WTC11 (cell line): ENCODE results near the gene SAE1. TPM values are rescaled to one million over a fixed set of nuclear protein-coding genes. Genes with fewer than 3 reads are reported as not detected.

Source experiments
- ATF1 ChIP-seq: sonication (generic); formaldehyde crosslinking; IDR thresholded peaks from 2 replicates; pipeline ENCODE4 v1.8.1; 2023; ENCODE audit warnings: mild to moderate bottlenecking, moderate library complexity, missing genetic modification reagents
- CBFB ChIP-seq: sonication (generic); formaldehyde crosslinking; IDR thresholded peaks from 2 replicates; pipeline ENCODE4 v1.8.1; 2022; ENCODE audit warnings: mild to moderate bottlenecking, low read depth, missing genetic modification reagents
- CREB1 ChIP-seq: sonication (generic); formaldehyde crosslinking; IDR thresholded peaks from 2 replicates; pipeline ENCODE4 v1.8.0; 2023; ENCODE audit warnings: mild to moderate bottlenecking, missing genetic modification reagents
- NFE2L1 ChIP-seq: sonication (generic); formaldehyde crosslinking; IDR thresholded peaks from 2 replicates; pipeline ENCODE4 v1.8.1; 2023; ENCODE audit warnings: missing genetic modification reagents
- OVOL2 ChIP-seq: fragments of 250-450 bp; sonication (Bioruptor Pico); IDR thresholded peaks from 2 replicates; pipeline ENCODE4 v1.9.0; 2021; ENCODE audit warnings: mild to moderate bottlenecking, borderline replicate concordance
- RORB ChIP-seq: fragments of 250-450 bp; sonication (Bioruptor Pico); IDR thresholded peaks from 2 replicates; pipeline ENCODE4 v1.9.0; 2021; ENCODE audit warnings: mild to moderate bottlenecking
- TEAD1 ChIP-seq: sonication (generic); formaldehyde crosslinking; IDR thresholded peaks from 2 replicates; pipeline ENCODE4 v1.8.0; 2022; ENCODE audit warnings: mild to moderate bottlenecking, missing genetic modification reagents
- TP53 ChIP-seq: sonication (generic); formaldehyde crosslinking; IDR thresholded peaks from 2 replicates; pipeline ENCODE4 v1.8.1; 2023; ENCODE audit warnings: mild to moderate bottlenecking, missing genetic modification reagents
- ZNF121 ChIP-seq: sonication (generic); formaldehyde crosslinking; IDR thresholded peaks from 2 replicates; pipeline ENCODE4 v1.8.0; 2023; ENCODE audit warnings: missing genetic modification reagents
- ZNF219 ChIP-seq: sonication (generic); formaldehyde crosslinking; IDR thresholded peaks from 2 replicates; pipeline ENCODE4 v1.8.0; 2023; ENCODE audit warnings: missing genetic modification reagents, mild to moderate bottlenecking, borderline replicate concordance
- ZNF317 ChIP-seq: sonication (generic); formaldehyde crosslinking; IDR thresholded peaks from 2 replicates; pipeline ENCODE4 v1.8.1; 2023; ENCODE audit warnings: low read depth, mild to moderate bottlenecking, moderate library complexity, missing genetic modification reagents, borderline replicate concordance
- ZNF671 ChIP-seq: fragments of 250-450 bp; sonication (Bioruptor Pico); IDR thresholded peaks from 2 replicates; pipeline ENCODE4 v1.8.0; 2021; ENCODE audit warnings: mild to moderate bottlenecking
- total RNA-seq: library from RNA; stranded (reverse); gene quantifications from 3 replicates; pipeline ENCODE4 v1.2.3, GENCODE V29; 2021
- TF ChIP-seq, protein P1 (sequence below): fragments of 250-450 bp; sonication (Bioruptor Pico); IDR thresholded peaks from 2 replicates; pipeline ENCODE4 v2.1.2; 2022; ENCODE audit warnings: mild to moderate bottlenecking, moderate library complexity
- TF ChIP-seq, protein P2 (sequence below): fragments of 250-450 bp; sonication (Bioruptor Pico); IDR thresholded peaks from 2 replicates; pipeline ENCODE4 v1.9.0; 2021; ENCODE audit warnings: mild to moderate bottlenecking
- TF ChIP-seq, protein P3 (sequence below): sonication (generic); formaldehyde crosslinking; IDR thresholded peaks from 2 replicates; pipeline ENCODE4 v1.8.0; 2022; ENCODE audit warnings: mild to moderate bottlenecking, missing genetic modification reagents
- TF ChIP-seq, protein P4 (sequence below): sonication (generic); formaldehyde crosslinking; IDR thresholded peaks from 2 replicates; pipeline ENCODE4 v1.8.1; 2022; ENCODE audit warnings: mild to moderate bottlenecking, missing genetic modification reagents, moderate library complexity, borderline replicate concordance
- TF ChIP-seq, protein P5 (sequence below): sonication (generic); formaldehyde crosslinking; IDR thresholded peaks from 2 replicates; pipeline ENCODE4 v1.8.0; 2022; ENCODE audit warnings: mild to moderate bottlenecking, missing genetic modification reagents
- TF ChIP-seq, protein P6 (sequence below): sonication (generic); formaldehyde crosslinking; IDR thresholded peaks from 2 replicates; pipeline ENCODE4 v1.8.1; 2022; ENCODE audit warnings: low read depth, mild to moderate bottlenecking, moderate library complexity, missing genetic modification reagents, borderline replicate concordance
- TF ChIP-seq, protein P7 (sequence below): fragments of 250-450 bp; sonication (Bioruptor Pico); IDR thresholded peaks from 2 replicates; pipeline ENCODE4 v1.9.0; 2021; ENCODE audit warnings: mild to moderate bottlenecking, borderline replicate concordance
- TF ChIP-seq, protein P8 (sequence below): fragments of 250-450 bp; sonication (Bioruptor Pico); IDR thresholded peaks from 2 replicates; pipeline ENCODE4 v1.9.0; 2021; ENCODE audit warnings: mild to moderate bottlenecking
- TF ChIP-seq, protein P9 (sequence below): sonication (generic); formaldehyde crosslinking; IDR thresholded peaks from 2 replicates; pipeline ENCODE4 v1.8.1; 2022; ENCODE audit warnings: mild to moderate bottlenecking, moderate library complexity, missing genetic modification reagents

The SAE1 gene
- total RNA-seq, 1 experiment from 2014 or later, result 224 TPM

DNA sequence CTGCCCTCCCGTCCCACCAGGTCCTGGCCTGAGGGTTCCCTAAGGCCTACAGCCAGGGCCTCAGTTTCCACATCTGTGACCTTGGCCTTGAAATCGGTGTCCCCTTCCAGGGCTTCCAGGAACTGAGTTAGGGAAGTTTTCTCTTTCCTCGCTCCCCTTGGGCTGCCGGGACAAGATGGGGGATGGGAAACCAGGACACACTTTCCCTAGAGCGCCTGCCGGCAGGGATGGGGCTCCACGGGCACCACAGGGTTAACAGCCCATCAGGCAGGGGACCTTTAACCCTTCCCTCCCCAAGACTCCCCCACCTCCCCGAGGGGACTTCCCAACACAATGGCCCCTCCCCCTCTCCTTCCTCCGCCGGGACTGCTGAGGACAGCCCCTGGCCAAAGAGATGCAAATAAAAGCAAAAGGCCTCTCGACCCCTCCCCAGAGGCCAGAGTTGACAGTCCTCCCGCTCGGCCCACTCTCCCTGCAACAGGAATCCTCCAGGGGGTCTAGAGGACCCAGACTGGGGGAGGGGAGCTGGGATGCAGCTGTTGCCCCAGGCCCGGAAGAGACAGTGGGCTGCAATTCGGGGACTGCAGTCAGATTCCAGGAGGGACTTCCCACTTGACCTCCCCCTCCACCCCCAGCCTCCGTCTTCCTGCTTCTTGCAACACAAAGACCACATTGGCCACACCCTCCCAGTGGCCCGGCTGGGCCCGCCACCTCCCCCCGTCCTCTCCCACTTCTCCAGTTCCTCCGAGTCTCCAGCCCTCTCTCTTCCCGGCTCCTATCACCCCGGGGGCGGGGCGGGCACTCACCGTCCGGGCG, 96.9 kb downstream of the SAE1 start (continued):
- TF ChIP-seq, protein P1, sequence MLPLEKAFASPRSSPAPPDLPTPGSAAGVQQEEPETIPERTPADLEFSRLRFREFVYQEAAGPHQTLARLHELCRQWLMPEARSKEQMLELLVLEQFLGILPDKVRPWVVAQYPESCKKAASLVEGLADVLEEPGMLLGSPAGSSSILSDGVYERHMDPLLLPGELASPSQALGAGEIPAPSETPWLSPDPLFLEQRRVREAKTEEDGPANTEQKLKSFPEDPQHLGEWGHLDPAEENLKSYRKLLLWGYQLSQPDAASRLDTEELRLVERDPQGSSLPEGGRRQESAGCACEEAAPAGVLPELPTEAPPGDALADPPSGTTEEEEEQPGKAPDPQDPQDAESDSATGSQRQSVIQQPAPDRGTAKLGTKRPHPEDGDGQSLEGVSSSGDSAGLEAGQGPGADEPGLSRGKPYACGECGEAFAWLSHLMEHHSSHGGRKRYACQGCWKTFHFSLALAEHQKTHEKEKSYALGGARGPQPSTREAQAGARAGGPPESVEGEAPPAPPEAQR (CRISPR knock-in tag), result peak; percentile 70; the same call in 1 of the 2 replicates
- TF ChIP-seq CREB1 (CRISPR knock-in tag) (no peak; the same call in 1 of the 2 replicates), RORB (CRISPR knock-in tag) (no peak), NFE2L1 (0 out of 2 replicates have a peak, but pooled peaks have one; percentile 43), TEAD1 (CRISPR knock-in tag) (peak; percentile 13; the same call in 1 of the 2 replicates), CBFB (CRISPR knock-in tag) (peak; percentile 83; the same call in 1 of the 2 replicates), ATF1 (CRISPR knock-in tag) (no peak), TP53 (CRISPR knock-in tag) (peak; percentile 85), ZNF219 (CRISPR knock-in tag) (no peak), ZNF671 (CRISPR knock-in tag) (0 out of 2 replicates have a peak, but pooled peaks have one; percentile 32), OVOL2 (no peak), ZNF121 (CRISPR knock-in tag) (peak; percentile 89), ZNF317 (CRISPR knock-in tag) (no peak)
- TF ChIP-seq, protein P2, sequence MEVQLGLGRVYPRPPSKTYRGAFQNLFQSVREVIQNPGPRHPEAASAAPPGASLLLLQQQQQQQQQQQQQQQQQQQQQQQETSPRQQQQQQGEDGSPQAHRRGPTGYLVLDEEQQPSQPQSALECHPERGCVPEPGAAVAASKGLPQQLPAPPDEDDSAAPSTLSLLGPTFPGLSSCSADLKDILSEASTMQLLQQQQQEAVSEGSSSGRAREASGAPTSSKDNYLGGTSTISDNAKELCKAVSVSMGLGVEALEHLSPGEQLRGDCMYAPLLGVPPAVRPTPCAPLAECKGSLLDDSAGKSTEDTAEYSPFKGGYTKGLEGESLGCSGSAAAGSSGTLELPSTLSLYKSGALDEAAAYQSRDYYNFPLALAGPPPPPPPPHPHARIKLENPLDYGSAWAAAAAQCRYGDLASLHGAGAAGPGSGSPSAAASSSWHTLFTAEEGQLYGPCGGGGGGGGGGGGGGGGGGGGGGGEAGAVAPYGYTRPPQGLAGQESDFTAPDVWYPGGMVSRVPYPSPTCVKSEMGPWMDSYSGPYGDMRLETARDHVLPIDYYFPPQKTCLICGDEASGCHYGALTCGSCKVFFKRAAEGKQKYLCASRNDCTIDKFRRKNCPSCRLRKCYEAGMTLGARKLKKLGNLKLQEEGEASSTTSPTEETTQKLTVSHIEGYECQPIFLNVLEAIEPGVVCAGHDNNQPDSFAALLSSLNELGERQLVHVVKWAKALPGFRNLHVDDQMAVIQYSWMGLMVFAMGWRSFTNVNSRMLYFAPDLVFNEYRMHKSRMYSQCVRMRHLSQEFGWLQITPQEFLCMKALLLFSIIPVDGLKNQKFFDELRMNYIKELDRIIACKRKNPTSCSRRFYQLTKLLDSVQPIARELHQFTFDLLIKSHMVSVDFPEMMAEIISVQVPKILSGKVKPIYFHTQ (CRISPR knock-in tag), result no peak
- TF ChIP-seq, protein P3, sequence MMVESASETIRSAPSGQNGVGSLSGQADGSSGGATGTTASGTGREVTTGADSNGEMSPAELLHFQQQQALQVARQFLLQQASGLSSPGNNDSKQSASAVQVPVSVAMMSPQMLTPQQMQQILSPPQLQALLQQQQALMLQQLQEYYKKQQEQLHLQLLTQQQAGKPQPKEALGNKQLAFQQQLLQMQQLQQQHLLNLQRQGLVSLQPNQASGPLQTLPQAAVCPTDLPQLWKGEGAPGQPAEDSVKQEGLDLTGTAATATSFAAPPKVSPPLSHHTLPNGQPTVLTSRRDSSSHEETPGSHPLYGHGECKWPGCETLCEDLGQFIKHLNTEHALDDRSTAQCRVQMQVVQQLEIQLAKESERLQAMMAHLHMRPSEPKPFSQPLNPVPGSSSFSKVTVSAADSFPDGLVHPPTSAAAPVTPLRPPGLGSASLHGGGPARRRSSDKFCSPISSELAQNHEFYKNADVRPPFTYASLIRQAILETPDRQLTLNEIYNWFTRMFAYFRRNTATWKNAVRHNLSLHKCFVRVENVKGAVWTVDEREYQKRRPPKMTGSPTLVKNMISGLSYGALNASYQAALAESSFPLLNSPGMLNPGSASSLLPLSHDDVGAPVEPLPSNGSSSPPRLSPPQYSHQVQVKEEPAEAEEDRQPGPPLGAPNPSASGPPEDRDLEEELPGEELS (CRISPR knock-in tag), result no peak; the same call in 1 of the 2 replicates
- TF ChIP-seq, protein P4, sequence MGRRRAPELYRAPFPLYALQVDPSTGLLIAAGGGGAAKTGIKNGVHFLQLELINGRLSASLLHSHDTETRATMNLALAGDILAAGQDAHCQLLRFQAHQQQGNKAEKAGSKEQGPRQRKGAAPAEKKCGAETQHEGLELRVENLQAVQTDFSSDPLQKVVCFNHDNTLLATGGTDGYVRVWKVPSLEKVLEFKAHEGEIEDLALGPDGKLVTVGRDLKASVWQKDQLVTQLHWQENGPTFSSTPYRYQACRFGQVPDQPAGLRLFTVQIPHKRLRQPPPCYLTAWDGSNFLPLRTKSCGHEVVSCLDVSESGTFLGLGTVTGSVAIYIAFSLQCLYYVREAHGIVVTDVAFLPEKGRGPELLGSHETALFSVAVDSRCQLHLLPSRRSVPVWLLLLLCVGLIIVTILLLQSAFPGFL (CRISPR knock-in tag), result no peak
- TF ChIP-seq, protein P5, sequence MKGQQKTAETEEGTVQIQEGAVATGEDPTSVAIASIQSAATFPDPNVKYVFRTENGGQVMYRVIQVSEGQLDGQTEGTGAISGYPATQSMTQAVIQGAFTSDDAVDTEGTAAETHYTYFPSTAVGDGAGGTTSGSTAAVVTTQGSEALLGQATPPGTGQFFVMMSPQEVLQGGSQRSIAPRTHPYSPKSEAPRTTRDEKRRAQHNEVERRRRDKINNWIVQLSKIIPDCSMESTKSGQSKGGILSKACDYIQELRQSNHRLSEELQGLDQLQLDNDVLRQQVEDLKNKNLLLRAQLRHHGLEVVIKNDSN, result no peak
- TF ChIP-seq, protein P6, sequence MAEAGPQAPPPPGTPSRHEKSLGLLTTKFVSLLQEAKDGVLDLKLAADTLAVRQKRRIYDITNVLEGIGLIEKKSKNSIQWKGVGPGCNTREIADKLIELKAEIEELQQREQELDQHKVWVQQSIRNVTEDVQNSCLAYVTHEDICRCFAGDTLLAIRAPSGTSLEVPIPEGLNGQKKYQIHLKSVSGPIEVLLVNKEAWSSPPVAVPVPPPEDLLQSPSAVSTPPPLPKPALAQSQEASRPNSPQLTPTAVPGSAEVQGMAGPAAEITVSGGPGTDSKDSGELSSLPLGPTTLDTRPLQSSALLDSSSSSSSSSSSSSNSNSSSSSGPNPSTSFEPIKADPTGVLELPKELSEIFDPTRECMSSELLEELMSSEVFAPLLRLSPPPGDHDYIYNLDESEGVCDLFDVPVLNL (CRISPR knock-in tag), result no peak
- TF ChIP-seq, protein P7, sequence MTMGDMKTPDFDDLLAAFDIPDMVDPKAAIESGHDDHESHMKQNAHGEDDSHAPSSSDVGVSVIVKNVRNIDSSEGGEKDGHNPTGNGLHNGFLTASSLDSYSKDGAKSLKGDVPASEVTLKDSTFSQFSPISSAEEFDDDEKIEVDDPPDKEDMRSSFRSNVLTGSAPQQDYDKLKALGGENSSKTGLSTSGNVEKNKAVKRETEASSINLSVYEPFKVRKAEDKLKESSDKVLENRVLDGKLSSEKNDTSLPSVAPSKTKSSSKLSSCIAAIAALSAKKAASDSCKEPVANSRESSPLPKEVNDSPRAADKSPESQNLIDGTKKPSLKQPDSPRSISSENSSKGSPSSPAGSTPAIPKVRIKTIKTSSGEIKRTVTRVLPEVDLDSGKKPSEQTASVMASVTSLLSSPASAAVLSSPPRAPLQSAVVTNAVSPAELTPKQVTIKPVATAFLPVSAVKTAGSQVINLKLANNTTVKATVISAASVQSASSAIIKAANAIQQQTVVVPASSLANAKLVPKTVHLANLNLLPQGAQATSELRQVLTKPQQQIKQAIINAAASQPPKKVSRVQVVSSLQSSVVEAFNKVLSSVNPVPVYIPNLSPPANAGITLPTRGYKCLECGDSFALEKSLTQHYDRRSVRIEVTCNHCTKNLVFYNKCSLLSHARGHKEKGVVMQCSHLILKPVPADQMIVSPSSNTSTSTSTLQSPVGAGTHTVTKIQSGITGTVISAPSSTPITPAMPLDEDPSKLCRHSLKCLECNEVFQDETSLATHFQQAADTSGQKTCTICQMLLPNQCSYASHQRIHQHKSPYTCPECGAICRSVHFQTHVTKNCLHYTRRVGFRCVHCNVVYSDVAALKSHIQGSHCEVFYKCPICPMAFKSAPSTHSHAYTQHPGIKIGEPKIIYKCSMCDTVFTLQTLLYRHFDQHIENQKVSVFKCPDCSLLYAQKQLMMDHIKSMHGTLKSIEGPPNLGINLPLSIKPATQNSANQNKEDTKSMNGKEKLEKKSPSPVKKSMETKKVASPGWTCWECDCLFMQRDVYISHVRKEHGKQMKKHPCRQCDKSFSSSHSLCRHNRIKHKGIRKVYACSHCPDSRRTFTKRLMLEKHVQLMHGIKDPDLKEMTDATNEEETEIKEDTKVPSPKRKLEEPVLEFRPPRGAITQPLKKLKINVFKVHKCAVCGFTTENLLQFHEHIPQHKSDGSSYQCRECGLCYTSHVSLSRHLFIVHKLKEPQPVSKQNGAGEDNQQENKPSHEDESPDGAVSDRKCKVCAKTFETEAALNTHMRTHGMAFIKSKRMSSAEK (CRISPR knock-in tag), result no peak
- TF ChIP-seq, protein P8, sequence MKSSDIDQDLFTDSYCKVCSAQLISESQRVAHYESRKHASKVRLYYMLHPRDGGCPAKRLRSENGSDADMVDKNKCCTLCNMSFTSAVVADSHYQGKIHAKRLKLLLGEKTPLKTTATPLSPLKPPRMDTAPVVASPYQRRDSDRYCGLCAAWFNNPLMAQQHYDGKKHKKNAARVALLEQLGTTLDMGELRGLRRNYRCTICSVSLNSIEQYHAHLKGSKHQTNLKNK (CRISPR knock-in tag), result no peak
- TF ChIP-seq, protein P9, sequence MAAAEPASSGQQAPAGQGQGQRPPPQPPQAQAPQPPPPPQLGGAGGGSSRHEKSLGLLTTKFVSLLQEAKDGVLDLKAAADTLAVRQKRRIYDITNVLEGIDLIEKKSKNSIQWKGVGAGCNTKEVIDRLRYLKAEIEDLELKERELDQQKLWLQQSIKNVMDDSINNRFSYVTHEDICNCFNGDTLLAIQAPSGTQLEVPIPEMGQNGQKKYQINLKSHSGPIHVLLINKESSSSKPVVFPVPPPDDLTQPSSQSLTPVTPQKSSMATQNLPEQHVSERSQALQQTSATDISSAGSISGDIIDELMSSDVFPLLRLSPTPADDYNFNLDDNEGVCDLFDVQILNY (CRISPR knock-in tag), result 0 out of 2 replicates have a peak, but pooled peaks have one; percentile 76
